ENCODE measurements around the gene LIMS4.
"Not testable (repeated sequence)": the region's sequence is repeated elsewhere in the genome, so short reads cannot be mapped to it uniquely, and the experiment has no call there.

The LIMS4 gene

GRCh38 chr2:110472171-110473058, at the start of gene LIMS4:
TSS of gene LIMS4 (minus strand) at chr2:110472816. CDS start at chr2:110472778, 38 bp downstream.
- not testable (repeated sequence) for DNase-seq (ENCODE audit: low read depth)

- not testable (repeated sequence) for DNase-seq (ENCODE audit: low read depth)
Observed at GRCh38 chr2:110499755-110500377, 27.2 kb upstream of the LIMS4 start.

- DNase-seq (ENCODE audit: low read depth) = not testable (repeated sequence)
Observed at GRCh38 chr2:110496027-110496426, 23.4 kb upstream of the LIMS4 start.

DNA sequence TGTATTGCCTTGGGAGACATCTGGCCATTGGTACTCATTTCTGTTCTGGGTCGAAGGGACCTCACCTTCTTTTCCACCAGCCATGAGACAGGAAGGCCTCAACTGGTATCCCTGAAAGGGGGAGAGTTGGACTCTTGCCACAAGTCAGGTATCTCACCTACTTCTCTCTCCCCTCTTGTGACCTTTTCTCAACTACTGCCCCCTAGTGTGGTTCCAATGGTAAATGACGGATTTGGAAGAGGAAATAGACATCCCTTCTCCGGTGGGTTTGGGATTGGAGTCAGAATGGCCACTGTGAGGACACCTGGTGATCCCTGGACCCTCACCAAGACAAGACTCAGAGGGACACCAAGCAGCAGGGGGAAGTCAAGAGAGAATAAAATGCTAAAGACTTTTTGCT, 21.9 kb upstream of the LIMS4 start:
- DNase-seq (ENCODE audit: low read depth) = not testable (repeated sequence)

GRCh38 chr2:110488991-110489390, 16.4 kb upstream of the LIMS4 start:
- not testable (repeated sequence) for DNase-seq (ENCODE audit: low read depth)

DNA sequence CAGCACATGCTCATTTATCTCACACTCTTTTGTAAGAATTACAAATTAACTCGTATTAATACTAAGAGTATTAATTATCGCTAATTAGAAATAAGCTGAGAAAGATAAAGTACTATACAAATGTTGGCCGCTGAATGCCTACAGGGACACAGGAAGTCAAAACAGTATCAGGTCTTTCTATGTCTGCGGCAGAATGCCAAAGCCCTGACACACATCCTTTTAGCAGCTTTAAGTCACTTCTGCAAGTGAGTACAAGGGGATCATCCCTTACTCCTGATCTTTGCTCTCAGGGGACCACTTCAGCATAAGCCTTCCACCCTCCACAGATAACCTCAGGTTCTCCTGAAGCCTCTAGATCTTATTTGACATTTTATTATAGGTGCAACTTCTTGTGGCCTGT, 10.1 kb upstream of the LIMS4 start:
- not testable (repeated sequence) for DNase-seq (ENCODE audit: low read depth)

GRCh38 chr2:110481200-110481599, 8.6 kb upstream of the LIMS4 start:
- DNase-seq (ENCODE audit: low read depth) = not testable (repeated sequence)

DNA sequence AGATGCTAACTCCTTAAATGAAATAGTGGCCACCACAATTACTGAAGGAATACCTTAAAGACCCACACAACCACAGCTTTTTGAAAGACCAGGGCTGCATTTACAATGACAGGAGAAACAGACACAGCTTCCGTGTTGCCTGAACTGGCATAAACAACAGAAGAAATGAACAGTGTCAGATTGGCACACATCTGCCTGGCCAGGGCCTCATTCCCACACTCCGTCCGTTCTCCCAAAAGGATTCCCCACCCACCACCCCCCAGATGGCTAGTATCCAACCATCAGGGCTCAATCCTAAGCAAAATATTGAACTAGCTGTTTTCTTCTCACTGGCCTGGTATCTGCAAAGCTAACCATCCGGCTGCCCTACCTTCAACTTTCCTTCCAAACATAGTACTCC, 7.5 kb upstream of the LIMS4 start:
- not testable (repeated sequence) for DNase-seq (ENCODE audit: low read depth)

DNA sequence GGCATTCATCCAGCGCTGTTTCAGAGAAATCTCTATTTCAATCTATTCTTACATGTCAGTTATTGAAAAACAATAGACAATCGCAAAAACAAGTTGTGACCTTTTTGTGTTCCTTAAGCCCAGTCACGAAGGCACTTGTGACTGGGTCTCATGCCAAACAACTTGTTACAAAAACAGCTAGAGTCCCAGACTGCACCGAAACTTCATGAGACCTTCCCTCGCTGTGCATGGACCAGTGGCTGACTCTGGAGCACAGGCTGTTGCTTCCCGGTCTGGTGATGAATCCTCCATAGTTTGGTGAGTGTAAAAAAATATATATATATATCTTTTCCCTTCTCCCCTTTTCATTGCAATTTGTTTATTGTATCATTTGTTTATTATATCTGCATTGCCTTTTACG, 4.8 kb upstream of the LIMS4 start:
- not testable (repeated sequence) for DNase-seq (ENCODE audit: low read depth)

GRCh38 chr2:110476952-110477351, 4.3 kb upstream of the LIMS4 start:
- not testable (repeated sequence) for DNase-seq (ENCODE audit: low read depth)

DNA sequence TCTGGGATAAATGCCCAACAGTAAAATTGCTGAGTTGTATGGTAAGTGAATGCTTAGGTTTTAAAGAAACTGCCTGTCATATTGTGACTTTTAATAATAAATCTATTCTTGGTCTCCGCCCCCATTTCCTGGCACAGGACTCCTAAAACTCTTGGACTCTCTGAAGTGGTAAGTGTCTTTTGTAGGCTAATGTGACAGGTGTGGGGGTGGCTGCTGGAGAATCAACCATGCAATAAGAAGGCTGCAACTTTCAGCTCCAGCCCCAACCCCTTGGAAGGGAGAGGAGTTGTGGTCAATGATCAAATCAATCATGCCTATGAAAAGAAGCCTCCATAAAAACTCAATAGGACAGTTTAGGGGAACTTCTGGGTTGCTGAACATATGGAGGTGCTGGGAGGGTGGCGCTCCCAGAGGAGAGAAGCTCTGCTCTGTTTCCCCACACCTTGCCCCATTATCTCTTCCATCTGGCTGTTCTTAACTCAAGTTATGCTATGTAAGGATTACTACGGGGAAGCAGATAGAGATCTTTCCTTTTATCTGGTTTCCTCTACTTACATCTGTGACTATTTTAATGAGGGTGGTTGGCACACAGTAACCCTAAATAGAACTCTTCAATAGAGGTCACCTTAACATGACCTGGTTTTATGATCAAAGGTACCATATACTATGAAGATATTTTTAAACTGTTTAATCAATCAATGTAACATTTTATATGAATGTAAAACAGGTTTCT, 3.2 kb upstream of the LIMS4 start:
- not testable (repeated sequence) for DNase-seq (ENCODE audit: low read depth)

DNA sequence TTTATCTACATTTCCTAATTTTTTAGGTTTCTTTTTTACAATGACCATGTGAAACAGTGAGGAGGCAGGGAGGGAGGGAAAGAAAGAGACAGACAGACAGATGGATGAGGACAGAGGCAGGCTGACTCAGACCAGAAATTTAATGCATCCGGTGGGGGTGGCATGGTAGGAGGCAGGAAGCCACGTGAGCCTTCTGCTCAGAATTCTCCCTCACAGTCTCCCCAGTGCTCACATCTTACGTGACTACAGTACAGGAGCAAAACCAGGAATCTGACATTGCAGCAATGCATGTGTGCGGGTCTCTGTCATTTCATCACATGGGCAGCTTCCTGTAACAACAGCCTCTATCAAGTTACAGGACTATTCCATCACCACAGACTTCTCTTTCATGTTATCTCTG, 2.3 kb upstream of the LIMS4 start:
- not testable (repeated sequence) for DNase-seq (ENCODE audit: low read depth)

- not testable (repeated sequence) for DNase-seq (ENCODE audit: low read depth)
Observed at GRCh38 chr2:110473059-110473358, 393 bp upstream of the LIMS4 start.

DNA sequence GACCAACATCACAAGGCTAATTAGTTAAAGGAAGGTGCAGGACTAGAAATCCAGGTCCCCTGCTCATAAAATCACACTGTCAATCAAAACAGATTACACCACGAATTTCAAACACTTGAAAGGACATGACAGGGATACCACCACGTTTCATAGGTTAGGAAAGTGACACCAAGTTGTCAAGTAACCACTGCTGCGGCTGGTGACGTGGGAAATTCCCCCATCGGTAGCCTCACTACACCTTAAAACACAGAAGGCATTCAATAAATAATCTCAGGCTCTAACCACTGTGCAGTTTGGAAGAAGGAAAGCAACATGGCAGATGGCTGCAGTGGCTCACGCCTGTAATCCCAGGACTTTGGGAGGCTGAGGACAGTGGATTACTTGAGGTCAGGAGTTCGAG, 3.7 kb downstream of the LIMS4 start:
- not testable (repeated sequence) for DNase-seq (ENCODE audit: low read depth)

- not testable (repeated sequence) for DNase-seq (ENCODE audit: low read depth)
Observed at GRCh38 chr2:110465312-110465711, 7.3 kb downstream of the LIMS4 start.

DNA sequence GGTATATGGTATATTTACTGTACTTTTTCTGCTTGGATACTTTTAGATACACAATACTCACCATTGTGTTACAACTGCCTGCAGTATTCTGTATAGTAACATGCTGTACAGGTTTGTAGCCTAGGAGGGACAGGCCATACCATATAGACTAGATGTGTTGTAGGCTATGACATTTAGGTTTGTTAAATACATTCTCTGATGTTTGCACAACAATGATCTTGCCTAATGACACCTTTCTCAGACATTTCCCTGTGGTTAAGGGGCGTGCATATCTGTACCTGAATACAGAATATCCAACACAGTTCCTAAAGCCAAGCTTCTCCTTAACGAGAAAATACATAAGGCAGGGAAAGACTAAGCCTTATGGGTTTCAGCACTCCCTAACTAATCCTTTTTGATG, 10.2 kb downstream of the LIMS4 start:
- DNase-seq (ENCODE audit: low read depth) = not testable (repeated sequence)

- DNase-seq (ENCODE audit: low read depth) = not testable (repeated sequence)
Observed at GRCh38 chr2:110460318-110460717, 12.3 kb downstream of the LIMS4 start.

DNA sequence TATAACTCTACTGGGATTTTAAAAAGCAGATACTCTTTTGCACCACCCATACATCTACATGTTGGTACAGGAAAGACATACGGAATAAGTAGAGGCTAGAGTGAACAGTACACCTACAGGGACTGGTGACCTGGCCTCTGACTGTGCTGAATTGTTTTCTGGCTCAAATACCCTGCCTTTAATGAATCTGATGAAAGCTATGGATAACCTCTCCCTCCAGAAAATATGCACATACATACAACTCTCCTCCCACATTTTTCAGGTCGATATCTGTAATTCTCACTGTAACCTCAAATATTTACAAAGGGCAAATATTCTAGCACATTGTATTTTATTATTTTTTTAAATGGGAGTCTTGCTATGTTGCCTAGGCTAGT, 15.4 kb downstream of the LIMS4 start:
- DNase-seq (ENCODE audit: low read depth) = not testable (repeated sequence)

- not testable (repeated sequence) for DNase-seq (ENCODE audit: low read depth)
Observed at GRCh38 chr2:110456291-110457213, 16.1 kb downstream of the LIMS4 start.

DNA sequence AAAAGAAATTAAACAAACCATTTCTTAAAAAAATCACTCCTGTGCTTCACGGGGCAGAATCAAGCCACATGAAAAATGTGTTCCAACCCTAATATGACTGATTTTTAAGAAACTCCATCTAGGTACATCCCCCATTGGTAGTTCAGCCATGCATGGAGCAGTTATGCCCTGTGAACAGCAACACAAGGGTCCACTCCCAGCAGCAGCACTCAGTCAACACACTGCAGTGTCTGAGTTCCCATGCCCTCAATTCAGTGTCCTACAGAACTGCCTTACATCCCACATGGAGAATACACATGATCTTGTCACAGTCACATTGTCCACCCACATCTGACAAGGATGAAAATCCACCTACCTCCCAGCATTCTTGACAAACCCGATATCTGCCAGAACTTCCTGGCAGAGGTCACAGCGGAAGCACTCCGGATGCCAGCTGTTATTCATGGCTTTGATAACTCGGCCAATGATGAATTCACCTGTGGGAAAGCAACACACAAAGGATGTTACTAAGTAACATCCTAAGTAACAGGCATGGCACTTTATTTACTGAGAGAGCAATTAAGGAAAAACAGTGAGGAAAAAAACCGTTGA, 17.4 kb downstream of the LIMS4 start:
- DNase-seq (ENCODE audit: low read depth) = not testable (repeated sequence)

- not testable (repeated sequence) for DNase-seq (ENCODE audit: low read depth)
Observed at GRCh38 chr2:110450951-110451350, 21.7 kb downstream of the LIMS4 start.
